Measurements from ENCODE around the gene STK32A. TPM values are rescaled to one million over a fixed set of nuclear protein-coding genes. Genes with fewer than 3 reads are reported as not detected.

The STK32A gene
- total RNA-seq, 1 experiment from 2014 or later: 1.2 TPM

GRCh38 chr5:147371290-147371689 is 136.5 kb downstream of the STK32A start:
- H3K4me1 ChIP-seq (ENCODE audit: control insufficient read depth in 1 of 2, insufficient read depth in 2 of 2, low read length in 2 of 2): no peaks in the 10 kb centered on the region
- no peaks in the 10 kb centered on the region for H3K9me3 ChIP-seq (ENCODE audit: control insufficient read depth in 1 of 2, insufficient read depth in 1 of 2, low read depth in 1 of 2, low read length in 2 of 2)
- RAD21 ChIA-PET (ENCODE audit: low non-redundant PET in 1 of 2, low total read pairs in 2 of 2, uncharacterized antibody in 2 of 2, unreplicated experiment in 2 of 2): no interaction called here
- no peaks in the 10 kb centered on the region for H3K36me3 ChIP-seq (ENCODE audit: control insufficient read depth in 1 of 2, insufficient read depth in 2 of 2, low read length in 2 of 2)
- DNase-seq (ENCODE audit: low read depth, low spot score) (no peak), ATAC-seq (no peak)
- H3K9ac ChIP-seq (ENCODE audit: low read length): no peak overlapping the region
- no peaks in the 10 kb centered on the region for H3K9me2 ChIP-seq (ENCODE audit: insufficient read depth)
- H3K4me3 ChIP-seq (replicated peaks in 1 of 2; ENCODE audit: low read depth in 1 of 2, low read length in 2 of 2): no peak overlapping the region
- no TSS peak for BruUV-seq (replicated peaks)
- H3K79me2 ChIP-seq (ENCODE audit: insufficient read depth, low read length): no peaks in the 10 kb centered on the region
- no peaks in the 10 kb centered on the region for H3K27me3 ChIP-seq (ENCODE audit: insufficient read depth, low read length)
- H4K20me1 ChIP-seq (ENCODE audit: insufficient read depth): no peaks in the 10 kb centered on the region
- TF ChIP-seq CEBPB (IDR thresholded peaks at IDR 0.05; ENCODE audit: low read depth) (no peak), ELF1 (IDR thresholded peaks at IDR 0.05; ENCODE audit: borderline replicate concordance, low read depth) (no peak)
- CTCF ChIA-PET: interaction anchor here (1.4 to 2.6 kb wide), 3 partner anchors 207 to 838 kb away, joined by 3 to 16 read pairs (median 3); no protein-coding TSS in a partner anchor
- H3K4me2 ChIP-seq (ENCODE audit: low read length): no peak overlapping the region
- POLR2A ChIA-PET: no interaction called here
- H3K27ac ChIP-seq (ENCODE audit: low read depth, low read length): no peak overlapping the region
- H2AFZ ChIP-seq (ENCODE audit: low read depth, low read length, poor library complexity, severe bottlenecking): no peak overlapping the region
- intact Hi-C loops (cut with micrococcal nuclease): no loop called here

- Histone ChIP-seq H3K36me3 (ENCODE audit: control insufficient read depth in 1 of 2, insufficient read depth in 2 of 2, low read length in 2 of 2) (no peaks in the 10 kb centered on the region), H3K4me3 (replicated peaks in 1 of 2; ENCODE audit: low read depth in 1 of 2, low read length in 2 of 2) (no peak overlapping the region), H3K4me2 (ENCODE audit: low read length) (no peak overlapping the region), H3K27me3 (ENCODE audit: insufficient read depth, low read length) (no peaks in the 10 kb centered on the region), H2AFZ (ENCODE audit: low read depth, low read length, poor library complexity, severe bottlenecking) (no peak overlapping the region), H4K20me1 (ENCODE audit: insufficient read depth) (no peaks in the 10 kb centered on the region), H3K9ac (ENCODE audit: low read length) (no peak overlapping the region), H3K4me1 (ENCODE audit: control insufficient read depth in 1 of 2, insufficient read depth in 2 of 2, low read length in 2 of 2) (no peaks in the 10 kb centered on the region), H3K9me2 (ENCODE audit: insufficient read depth) (no peaks in the 10 kb centered on the region), H3K79me2 (ENCODE audit: insufficient read depth, low read length) (no peaks in the 10 kb centered on the region), H3K27ac (ENCODE audit: low read depth, low read length) (no peak overlapping the region), H3K9me3 (ENCODE audit: control insufficient read depth in 1 of 2, insufficient read depth in 1 of 2, low read depth in 1 of 2, low read length in 2 of 2) (no peaks in the 10 kb centered on the region)
- ChIA-PET POLR2A (interaction anchor here (0.7 kb wide), 1 partner anchor 51 kb away, joined by 3 read pairs; no protein-coding TSS in a partner anchor), RAD21 (ENCODE audit: low non-redundant PET in 1 of 2, low total read pairs in 2 of 2, uncharacterized antibody in 2 of 2, unreplicated experiment in 2 of 2) (no interaction called here), CTCF (interaction anchor here (1.4 to 1.7 kb wide), 2 partner anchors 206 to 406 kb away, joined by 3 read pairs; no protein-coding TSS in a partner anchor)
- TF ChIP-seq ATF3 (IDR thresholded peaks at IDR 0.05) (no peak), EZH2phosphoT487 (IDR thresholded peaks at IDR 0.05; ENCODE audit: borderline replicate concordance) (no peak), EZH2 (IDR thresholded peaks at IDR 0.05) (no peak), TCF7L2 (IDR thresholded peaks at IDR 0.05; ENCODE audit: borderline replicate concordance, extremely low read depth, insufficient read depth, insufficient read length) (no peak), ZBTB33 (IDR thresholded peaks at IDR 0.05; ENCODE audit: extremely low read depth, insufficient replicate concordance, low read length) (no peak)
- no TSS peak for BruUV-seq (replicated peaks)
- ATAC-seq: no peak
- intact Hi-C loops (cut with micrococcal nuclease): no loop called here
- DNase-seq (ENCODE audit: low read depth, low spot score): no peak
These were observed 137.4 kb downstream of the STK32A start for GRCh38 chr5:147372191-147372590.
